ENCODE measurements around the gene RNF111.

DNA sequence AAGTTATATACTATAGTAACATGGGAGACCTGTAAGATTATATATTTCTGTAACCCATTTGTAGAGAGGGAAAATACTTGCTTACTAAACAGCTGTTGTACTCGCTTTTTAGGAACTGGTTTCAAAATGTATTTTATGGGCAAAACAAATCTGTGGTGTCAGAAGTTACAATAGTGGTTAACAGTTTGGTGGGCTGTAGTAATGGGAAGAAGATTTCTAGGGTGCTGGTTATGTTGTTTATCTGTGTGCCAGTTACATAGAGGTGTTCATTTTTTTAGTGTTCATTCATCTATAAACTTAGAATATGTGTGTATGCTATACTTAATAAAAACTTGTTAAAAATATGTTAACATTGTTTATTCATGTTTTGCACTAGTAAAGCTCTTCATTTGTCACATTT, 42.1 kb downstream of the RNF111 start:
- TF ChIP-seq, protein P1, sequence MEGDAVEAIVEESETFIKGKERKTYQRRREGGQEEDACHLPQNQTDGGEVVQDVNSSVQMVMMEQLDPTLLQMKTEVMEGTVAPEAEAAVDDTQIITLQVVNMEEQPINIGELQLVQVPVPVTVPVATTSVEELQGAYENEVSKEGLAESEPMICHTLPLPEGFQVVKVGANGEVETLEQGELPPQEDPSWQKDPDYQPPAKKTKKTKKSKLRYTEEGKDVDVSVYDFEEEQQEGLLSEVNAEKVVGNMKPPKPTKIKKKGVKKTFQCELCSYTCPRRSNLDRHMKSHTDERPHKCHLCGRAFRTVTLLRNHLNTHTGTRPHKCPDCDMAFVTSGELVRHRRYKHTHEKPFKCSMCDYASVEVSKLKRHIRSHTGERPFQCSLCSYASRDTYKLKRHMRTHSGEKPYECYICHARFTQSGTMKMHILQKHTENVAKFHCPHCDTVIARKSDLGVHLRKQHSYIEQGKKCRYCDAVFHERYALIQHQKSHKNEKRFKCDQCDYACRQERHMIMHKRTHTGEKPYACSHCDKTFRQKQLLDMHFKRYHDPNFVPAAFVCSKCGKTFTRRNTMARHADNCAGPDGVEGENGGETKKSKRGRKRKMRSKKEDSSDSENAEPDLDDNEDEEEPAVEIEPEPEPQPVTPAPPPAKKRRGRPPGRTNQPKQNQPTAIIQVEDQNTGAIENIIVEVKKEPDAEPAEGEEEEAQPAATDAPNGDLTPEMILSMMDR (conservative IDR thresholded peaks at IDR 0.05; ENCODE audit: low read depth, low read length), result no peak
- TF ChIP-seq EZH2 (IDR thresholded peaks at IDR 0.05; ENCODE audit: low read length, unreplicated experiment) (no peak), EZH2phosphoT487 (IDR thresholded peaks at IDR 0.05; ENCODE audit: borderline replicate concordance, low read length) (no peak)
